WERI-Rb-1 (cell line): Measurements from ENCODE around the gene MAP4K1.

ENCODE experiments used
- DNase-seq: peaks from one replicate; pipeline ENCODE4 v3.0.0-alpha.2; 2020
- H3K27ac ChIP-seq: fragments of 250-450 bp; sonication (Bioruptor Pico); 2 replicates; pipeline ENCODE4 v1.5.1; 2020; ENCODE audit warnings: mild to moderate bottlenecking, moderate library complexity
- H3K27me3 ChIP-seq: fragments of 250-450 bp; sonication (Bioruptor Pico); 2 replicates; pipeline ENCODE4 v1.5.1; 2021; ENCODE audit warnings: mild to moderate bottlenecking, low read depth, moderate library complexity; ENCODE audit not compliant: insufficient read depth, severe bottlenecking
- H3K36me3 ChIP-seq: fragments of 250-450 bp; sonication (Bioruptor Pico); 2 replicates; pipeline ENCODE4 v1.5.1; 2020; ENCODE audit warnings: mild to moderate bottlenecking, moderate library complexity
- H3K4me3 ChIP-seq: 2 replicates; pipeline ENCODE4 v1.5.1; 2011; ENCODE audit warnings: low read depth, mild to moderate bottlenecking, control low read depth, low read length
- H3K9me3 ChIP-seq: fragments of 250-450 bp; sonication (Bioruptor Pico); 2 replicates; pipeline ENCODE4 v1.5.1; 2021; ENCODE audit warnings: mild to moderate bottlenecking, moderate library complexity; ENCODE audit not compliant: severe bottlenecking
- CTCF ChIP-seq: IDR thresholded peaks from 2 replicates; pipeline ENCODE4 v1.5.1; 2011; ENCODE audit warnings: low read depth, mild to moderate bottlenecking, control low read depth, inconsistent platforms, low read length

Gene MAP4K1

GRCh38 chr19:38565691-38566105 lies 52.1 kb downstream of the MAP4K1 start:
- Histone ChIP-seq H3K27ac (no peak overlapping the region), H3K9me3 (no peaks in the 10 kb centered on the region), H3K4me3 (no peak overlapping the region), H3K36me3 (no peaks in the 10 kb centered on the region), H3K27me3 (no peaks in the 10 kb centered on the region)
- no peak for DNase-seq
- TF ChIP-seq CTCF = no peak

GRCh38 chr19:38564981-38565690 lies 52.6 kb downstream of the MAP4K1 start:
- no peak for DNase-seq
- H3K4me3 ChIP-seq = no peak overlapping the region

GRCh38 chr19:38563475-38563874 lies 54.3 kb downstream of the MAP4K1 start:
- Histone ChIP-seq H3K27ac (no peak overlapping the region), H3K36me3 (no peaks in the 10 kb centered on the region), H3K9me3 (no peaks in the 10 kb centered on the region), H3K27me3 (no peaks in the 10 kb centered on the region), H3K4me3 (no peak overlapping the region)
- DNase-seq = no peak
- no peak for TF ChIP-seq CTCF

More at GRCh38 chr19:38564981-38565690, 52.6 kb downstream of the MAP4K1 start:
- Histone ChIP-seq H3K9me3 (no peaks in the 10 kb centered on the region), H3K27ac (no peak overlapping the region), H3K36me3 (no peaks in the 10 kb centered on the region), H3K27me3 (no peaks in the 10 kb centered on the region)
- no peak for TF ChIP-seq CTCF

- Histone ChIP-seq H3K27me3 (no peaks in the 10 kb centered on the region), H3K4me3 (no peak overlapping the region), H3K9me3 (no peaks in the 10 kb centered on the region), H3K36me3 (no peaks in the 10 kb centered on the region), H3K27ac (no peak overlapping the region)
- TF ChIP-seq CTCF = no peak
- DNase-seq = no peak
Observed at GRCh38 chr19:38562096-38562495, 55.7 kb downstream of the MAP4K1 start.

GRCh38 chr19:38561658-38562057 lies 56.1 kb downstream of the MAP4K1 start:
- TF ChIP-seq CTCF = no peak
- no peaks in the 10 kb centered on the region for H3K27me3 ChIP-seq
- no peaks in the 10 kb centered on the region for H3K36me3 ChIP-seq
- H3K9me3 ChIP-seq = no peaks in the 10 kb centered on the region
- no peak for DNase-seq
- H3K4me3 ChIP-seq = no peak overlapping the region
- H3K27ac ChIP-seq = no peak overlapping the region

- Histone ChIP-seq H3K27ac (no peak overlapping the region), H3K36me3 (no peaks in the 10 kb centered on the region), H3K4me3 (no peak overlapping the region), H3K9me3 (no peaks in the 10 kb centered on the region), H3K27me3 (no peaks in the 10 kb centered on the region)
- no peak for TF ChIP-seq CTCF
- no peak for DNase-seq
Observed at GRCh38 chr19:38561053-38561606, 56.6 kb downstream of the MAP4K1 start.
